GM12874 (cell line): ENCODE measurements around the gene FOXF1.

Source experiments
- TF ChIP-seq, protein P1 (sequence below): IDR thresholded peaks from 2 replicates; pipeline ENCODE4 v1.5.1; 2011; ENCODE audit warnings: low read depth, mild to moderate bottlenecking, control low read depth, low read length, moderate library complexity; ENCODE audit not compliant: insufficient read depth

The FOXF1 gene

DNA sequence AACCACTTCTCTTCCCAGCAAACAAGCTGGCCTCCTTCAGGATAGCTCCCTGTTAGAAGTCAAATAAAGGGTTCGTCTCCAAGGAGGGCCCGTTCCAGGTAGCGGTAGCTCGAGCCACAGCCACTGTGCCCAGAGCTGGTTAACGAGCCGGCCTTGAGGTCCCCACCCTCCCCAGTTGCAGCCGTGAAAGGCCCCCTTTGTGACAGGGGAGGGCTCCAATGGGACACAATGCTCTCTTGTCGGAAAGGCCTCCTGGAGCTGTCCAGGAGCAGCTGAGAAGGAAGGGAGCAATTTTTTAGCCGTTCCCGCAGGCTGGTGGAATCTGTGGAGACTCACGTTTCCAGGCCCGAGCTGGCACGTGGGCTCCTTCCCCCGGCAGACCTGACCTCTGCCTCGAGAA, 29.9 kb upstream of the FOXF1 start:
- TF ChIP-seq, protein P1, sequence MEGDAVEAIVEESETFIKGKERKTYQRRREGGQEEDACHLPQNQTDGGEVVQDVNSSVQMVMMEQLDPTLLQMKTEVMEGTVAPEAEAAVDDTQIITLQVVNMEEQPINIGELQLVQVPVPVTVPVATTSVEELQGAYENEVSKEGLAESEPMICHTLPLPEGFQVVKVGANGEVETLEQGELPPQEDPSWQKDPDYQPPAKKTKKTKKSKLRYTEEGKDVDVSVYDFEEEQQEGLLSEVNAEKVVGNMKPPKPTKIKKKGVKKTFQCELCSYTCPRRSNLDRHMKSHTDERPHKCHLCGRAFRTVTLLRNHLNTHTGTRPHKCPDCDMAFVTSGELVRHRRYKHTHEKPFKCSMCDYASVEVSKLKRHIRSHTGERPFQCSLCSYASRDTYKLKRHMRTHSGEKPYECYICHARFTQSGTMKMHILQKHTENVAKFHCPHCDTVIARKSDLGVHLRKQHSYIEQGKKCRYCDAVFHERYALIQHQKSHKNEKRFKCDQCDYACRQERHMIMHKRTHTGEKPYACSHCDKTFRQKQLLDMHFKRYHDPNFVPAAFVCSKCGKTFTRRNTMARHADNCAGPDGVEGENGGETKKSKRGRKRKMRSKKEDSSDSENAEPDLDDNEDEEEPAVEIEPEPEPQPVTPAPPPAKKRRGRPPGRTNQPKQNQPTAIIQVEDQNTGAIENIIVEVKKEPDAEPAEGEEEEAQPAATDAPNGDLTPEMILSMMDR: no peak

DNA sequence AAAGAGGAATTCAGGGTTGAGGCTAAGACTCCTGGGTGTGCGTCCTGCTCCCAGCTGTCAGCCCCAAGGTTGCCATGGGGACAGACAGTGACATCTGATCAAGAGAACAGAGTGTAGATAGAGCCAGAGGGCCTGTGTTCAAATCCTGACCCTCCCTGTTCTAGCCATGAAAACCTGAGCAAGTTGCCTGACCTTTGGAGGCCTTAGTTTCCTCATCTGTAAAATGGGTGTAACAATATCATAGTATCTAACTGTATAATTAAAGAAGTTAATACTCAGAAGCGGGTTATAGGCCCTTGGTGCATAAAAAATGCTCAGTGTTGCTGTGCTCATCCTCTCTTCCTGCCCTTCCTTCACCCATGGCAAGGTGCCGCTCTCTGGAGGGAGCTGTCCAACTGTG, 28.7 kb upstream of the FOXF1 start:
- TF ChIP-seq, protein P1: no peak

DNA sequence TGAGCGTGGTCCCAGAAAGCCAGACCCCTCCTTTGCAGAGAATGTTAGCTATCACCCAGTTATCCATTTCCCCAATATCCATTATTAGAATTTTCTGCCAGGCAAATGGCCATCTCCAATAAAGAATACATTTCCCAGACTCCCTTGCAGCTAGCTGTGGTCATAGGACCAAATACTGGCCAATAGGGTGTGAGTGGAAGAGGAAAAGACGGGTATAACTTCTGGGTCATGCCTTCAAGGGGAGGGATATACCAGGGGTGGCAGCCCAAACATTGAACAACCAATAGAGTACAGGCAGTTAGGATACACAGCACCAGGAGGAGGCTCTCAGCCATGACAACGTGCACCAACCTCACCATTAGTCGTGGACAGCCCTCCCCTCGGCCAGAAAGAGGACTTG, 26.1 kb upstream of the FOXF1 start:
- TF ChIP-seq, protein P1: no peak

DNA sequence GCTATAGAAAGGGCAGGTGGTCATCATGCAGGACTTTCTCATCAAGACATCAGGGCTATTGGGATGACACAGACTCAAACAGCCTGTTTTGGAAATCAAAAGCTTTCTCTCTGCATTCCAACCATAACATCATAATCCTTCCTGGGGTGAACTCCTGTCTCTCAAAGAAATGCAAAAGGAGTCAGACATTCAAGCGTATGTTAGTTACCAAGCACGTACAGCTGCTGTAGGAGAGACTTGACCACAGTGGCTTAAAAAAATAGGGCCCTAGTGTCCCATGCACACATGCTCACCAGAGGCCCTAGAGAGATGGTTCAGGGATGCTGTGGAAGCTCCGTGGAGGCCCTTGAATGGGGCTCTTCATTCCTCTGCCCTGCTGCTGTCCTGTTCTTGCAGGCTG, 24.6 kb upstream of the FOXF1 start:
- TF ChIP-seq, protein P1: no peak

DNA sequence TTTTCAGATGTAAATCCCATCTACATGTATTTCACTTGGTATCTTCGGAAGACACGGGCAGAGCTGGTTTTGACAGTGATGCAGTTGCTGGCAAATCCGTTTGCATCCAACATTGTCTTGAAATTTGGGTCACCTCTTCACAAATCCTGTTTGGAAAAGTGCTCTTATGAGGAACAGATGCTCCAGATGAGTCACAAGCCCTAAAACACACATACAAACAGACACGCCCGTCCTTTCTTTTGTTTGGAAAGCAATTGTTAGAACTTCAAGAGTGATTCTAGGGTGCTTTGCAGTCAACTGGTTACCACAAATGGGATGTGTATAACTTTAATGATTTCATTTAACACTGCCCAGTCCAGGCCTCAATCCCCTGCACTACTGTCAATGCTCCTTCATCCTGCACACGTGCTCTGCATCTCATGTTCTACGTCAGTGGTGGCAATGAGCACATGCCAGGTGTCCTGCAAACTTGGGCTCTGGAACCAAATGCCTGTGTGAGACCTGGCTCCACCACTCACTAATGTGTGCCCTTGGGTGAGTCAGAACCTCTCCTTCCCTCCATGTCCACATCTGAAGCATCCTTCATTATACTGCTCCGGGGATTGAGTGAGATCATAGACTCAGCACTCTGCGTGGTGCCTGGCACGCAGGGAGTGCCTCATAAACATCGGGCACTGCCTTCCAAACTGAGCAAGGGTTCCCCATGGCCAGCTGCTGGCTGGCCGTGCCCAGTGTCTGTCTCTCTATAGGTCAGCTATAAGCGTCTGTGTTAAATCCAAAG, 19.3 kb upstream of the FOXF1 start:
- TF ChIP-seq, protein P1: no peak

DNA sequence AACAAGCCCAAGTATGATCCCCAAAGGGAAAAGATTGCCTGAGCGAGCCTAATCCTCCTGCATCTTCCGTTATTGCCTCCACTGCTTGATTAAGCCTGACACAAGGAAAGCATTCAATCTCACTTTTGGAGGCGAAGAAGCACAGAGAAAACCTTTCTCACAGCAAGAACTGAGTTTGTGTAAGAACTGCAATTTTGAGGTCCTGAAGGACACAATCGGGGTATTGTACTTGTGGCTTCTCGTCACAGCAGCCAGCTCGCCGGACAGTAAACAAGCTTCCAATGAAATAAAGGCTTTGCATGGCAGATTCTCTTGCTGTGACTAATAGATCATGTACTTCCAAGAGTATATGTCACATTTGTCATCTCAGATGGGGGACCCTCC, 18.7 kb upstream of the FOXF1 start:
- TF ChIP-seq, protein P1: no peak

DNA sequence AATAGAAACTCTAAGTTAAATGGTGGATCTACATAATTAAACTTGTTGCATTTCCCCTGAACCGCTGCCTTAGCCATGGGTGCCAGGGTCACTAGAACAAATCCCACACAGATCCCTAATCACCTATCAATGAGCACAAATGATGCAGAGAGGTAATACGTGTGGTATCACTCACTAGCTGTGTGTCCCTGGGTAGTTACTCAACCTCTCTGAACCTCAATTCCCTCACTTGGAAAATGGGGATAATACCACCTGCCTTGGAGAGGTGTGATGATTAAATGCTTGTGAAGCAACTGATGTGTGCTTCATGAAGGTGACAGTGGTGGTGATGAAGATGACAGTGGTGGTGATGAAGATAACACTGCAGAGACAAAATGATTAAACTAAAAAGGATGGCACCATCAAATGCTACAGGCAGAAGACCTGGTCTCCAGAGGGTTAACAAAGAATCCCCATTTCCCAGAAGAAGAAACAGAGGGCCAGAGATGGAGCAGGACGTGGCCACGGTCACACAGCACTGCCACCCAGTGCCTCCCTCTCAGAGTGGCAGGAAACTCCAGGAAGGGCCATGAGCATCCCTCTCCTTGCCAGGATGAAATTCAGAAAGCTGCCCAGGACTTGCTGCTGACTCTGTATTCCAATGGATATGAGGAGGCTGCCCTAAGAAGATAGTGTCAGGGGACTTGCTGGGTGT, 17.9 kb upstream of the FOXF1 start:
- TF ChIP-seq, protein P1: no peak
